AG09309 (cell line): Measurements from ENCODE around the gene CYTH4.

Source experiments
- DNase-seq: peaks from one replicate; pipeline ENCODE4 v3.0.0-alpha.2; 2010; ENCODE audit warnings: low read depth
- H3K4me3 ChIP-seq: 2 replicates; pipeline ENCODE4 v1.5.1; 2011; ENCODE audit warnings: mild to moderate bottlenecking, low read depth, low read length, moderate library complexity; ENCODE audit not compliant: control insufficient read depth
- CTCF ChIP-seq: IDR thresholded peaks from 2 replicates; pipeline ENCODE4 v1.5.1; 2011; ENCODE audit warnings: mild to moderate bottlenecking, low read depth, low read length, inconsistent platforms; ENCODE audit not compliant: insufficient read depth, control insufficient read depth; ENCODE audit errors: missing control alignments

CYTH4 gene

GRCh38 chr22:37273846-37274225, 8.5 kb upstream of the CYTH4 start:
- no peak overlapping the region for H3K4me3 ChIP-seq
- no peak for TF ChIP-seq CTCF
- no peak for DNase-seq

- no peak overlapping the region for H3K4me3 ChIP-seq
- DNase-seq: no peak
- no peak for TF ChIP-seq CTCF
These were observed 7.9 kb upstream of the CYTH4 start for GRCh38 chr22:37274380-37274862.

GRCh38 chr22:37275134-37275533, 7.2 kb upstream of the CYTH4 start:
- DNase-seq: no peak
- H3K4me3 ChIP-seq: no peak overlapping the region
- TF ChIP-seq CTCF: no peak

GRCh38 chr22:37275622-37276021, 6.7 kb upstream of the CYTH4 start:
- TF ChIP-seq CTCF: no peak
- DNase-seq: no peak
- no peak overlapping the region for H3K4me3 ChIP-seq

GRCh38 chr22:37276776-37277175, 5.5 kb upstream of the CYTH4 start:
- TF ChIP-seq CTCF: no peak
- no peak overlapping the region for H3K4me3 ChIP-seq
- DNase-seq: no peak

- DNase-seq: no peak
- no peak for TF ChIP-seq CTCF
- no peak overlapping the region for H3K4me3 ChIP-seq
These were observed 4.9 kb upstream of the CYTH4 start for GRCh38 chr22:37277384-37277783.

- DNase-seq: no peak
- H3K4me3 ChIP-seq: no peak overlapping the region
- no peak for TF ChIP-seq CTCF
These were observed 4.0 kb upstream of the CYTH4 start for GRCh38 chr22:37278261-37278660.
